ENCODE data around the gene FBXO39. TPM values are rescaled to one million over a fixed set of nuclear protein-coding genes. Genes with fewer than 3 reads are reported as not detected.
"Not testable (repeated sequence)": the region's sequence is repeated elsewhere in the genome, so short reads cannot be mapped to it uniquely, and the experiment has no call there.

FBXO39 gene
- total RNA-seq, 1 donor from 2014 or later: not detected

DNA sequence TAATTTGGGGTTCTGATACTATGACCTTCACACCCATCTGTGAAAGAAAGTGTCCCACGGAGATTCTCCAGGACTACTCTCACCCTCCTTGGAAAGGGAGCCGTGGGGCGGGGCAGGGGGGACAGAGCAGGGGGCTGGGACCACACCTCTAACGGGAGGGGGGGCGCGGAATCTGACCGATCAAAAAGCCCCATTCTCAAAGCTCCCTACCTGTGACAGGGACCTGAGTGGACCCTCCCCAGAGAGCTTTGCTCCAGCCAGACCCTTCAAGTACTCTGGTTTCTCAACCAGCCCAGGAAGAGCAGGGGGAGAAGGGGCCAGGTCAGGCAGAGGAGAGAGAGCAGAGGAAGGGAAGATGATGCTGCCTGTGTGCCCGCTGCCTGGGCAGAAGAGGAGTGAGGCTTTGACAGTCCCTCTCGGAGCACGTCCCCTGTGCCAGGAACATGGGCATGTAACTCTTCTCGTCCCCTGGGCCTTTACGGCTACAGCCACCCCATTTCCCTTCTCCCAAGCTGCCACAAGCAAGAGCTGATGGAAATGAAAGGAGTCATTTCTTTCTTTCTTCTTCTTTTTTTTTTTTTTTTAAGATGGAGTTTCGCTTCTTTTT, 19.5 kb upstream of the FBXO39 start:
- H3K27ac Mint-ChIP-seq (ENCODE audit: unreplicated experiment): no peak overlapping the region
- H3K4me3 Mint-ChIP-seq (ENCODE audit: unreplicated experiment): no peak overlapping the region
- peaks cover 2% of the 10 kb centered on the region for H3K27me3 Mint-ChIP-seq (ENCODE audit: unreplicated experiment)
- no peak for DNase-seq
- H3K4me1 Mint-ChIP-seq (ENCODE audit: low read depth, unreplicated experiment): no peaks in the 10 kb centered on the region
- no peaks in the 10 kb centered on the region for H3K9me3 Mint-ChIP-seq (ENCODE audit: unreplicated experiment)
- TF ChIP-seq, protein P1, sequence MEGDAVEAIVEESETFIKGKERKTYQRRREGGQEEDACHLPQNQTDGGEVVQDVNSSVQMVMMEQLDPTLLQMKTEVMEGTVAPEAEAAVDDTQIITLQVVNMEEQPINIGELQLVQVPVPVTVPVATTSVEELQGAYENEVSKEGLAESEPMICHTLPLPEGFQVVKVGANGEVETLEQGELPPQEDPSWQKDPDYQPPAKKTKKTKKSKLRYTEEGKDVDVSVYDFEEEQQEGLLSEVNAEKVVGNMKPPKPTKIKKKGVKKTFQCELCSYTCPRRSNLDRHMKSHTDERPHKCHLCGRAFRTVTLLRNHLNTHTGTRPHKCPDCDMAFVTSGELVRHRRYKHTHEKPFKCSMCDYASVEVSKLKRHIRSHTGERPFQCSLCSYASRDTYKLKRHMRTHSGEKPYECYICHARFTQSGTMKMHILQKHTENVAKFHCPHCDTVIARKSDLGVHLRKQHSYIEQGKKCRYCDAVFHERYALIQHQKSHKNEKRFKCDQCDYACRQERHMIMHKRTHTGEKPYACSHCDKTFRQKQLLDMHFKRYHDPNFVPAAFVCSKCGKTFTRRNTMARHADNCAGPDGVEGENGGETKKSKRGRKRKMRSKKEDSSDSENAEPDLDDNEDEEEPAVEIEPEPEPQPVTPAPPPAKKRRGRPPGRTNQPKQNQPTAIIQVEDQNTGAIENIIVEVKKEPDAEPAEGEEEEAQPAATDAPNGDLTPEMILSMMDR (IDR thresholded peaks at IDR 0.05; ENCODE audit: partially characterized antibody, unreplicated experiment): no peak
- no peaks in the 10 kb centered on the region for H3K36me3 Mint-ChIP-seq (ENCODE audit: unreplicated experiment)

DNA sequence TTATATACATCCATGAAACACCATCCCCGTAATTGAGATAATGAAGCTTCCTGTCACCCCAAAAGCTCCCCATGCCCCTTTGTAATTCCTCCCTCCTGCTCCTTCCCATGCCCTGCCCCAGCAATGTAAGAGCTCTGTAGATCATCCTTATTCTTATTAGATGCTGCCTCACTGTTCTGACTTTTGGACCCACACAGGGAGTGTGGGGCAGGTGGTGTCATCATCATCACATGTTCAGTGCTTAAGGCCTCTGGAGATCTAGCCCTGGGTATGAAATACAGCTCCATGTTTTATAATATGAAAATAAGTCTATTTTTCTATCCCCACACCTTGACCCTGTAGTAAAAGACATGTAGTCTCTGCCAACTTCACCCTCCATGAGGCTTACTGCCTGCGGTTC, 18.3 kb upstream of the FBXO39 start:
- no peak overlapping the region for H3K27ac Mint-ChIP-seq (ENCODE audit: unreplicated experiment)
- H3K4me1 Mint-ChIP-seq (ENCODE audit: low read depth, unreplicated experiment): no peaks in the 10 kb centered on the region
- no peak overlapping the region for H3K4me3 Mint-ChIP-seq (ENCODE audit: unreplicated experiment)
- TF ChIP-seq, protein P1 (IDR thresholded peaks at IDR 0.05; ENCODE audit: partially characterized antibody, unreplicated experiment): no peak
- H3K36me3 Mint-ChIP-seq (ENCODE audit: unreplicated experiment): no peaks in the 10 kb centered on the region
- peaks cover 2% of the 10 kb centered on the region for H3K27me3 Mint-ChIP-seq (ENCODE audit: unreplicated experiment)
- H3K9me3 Mint-ChIP-seq (ENCODE audit: unreplicated experiment): no peaks in the 10 kb centered on the region
- no peak for DNase-seq

DNA sequence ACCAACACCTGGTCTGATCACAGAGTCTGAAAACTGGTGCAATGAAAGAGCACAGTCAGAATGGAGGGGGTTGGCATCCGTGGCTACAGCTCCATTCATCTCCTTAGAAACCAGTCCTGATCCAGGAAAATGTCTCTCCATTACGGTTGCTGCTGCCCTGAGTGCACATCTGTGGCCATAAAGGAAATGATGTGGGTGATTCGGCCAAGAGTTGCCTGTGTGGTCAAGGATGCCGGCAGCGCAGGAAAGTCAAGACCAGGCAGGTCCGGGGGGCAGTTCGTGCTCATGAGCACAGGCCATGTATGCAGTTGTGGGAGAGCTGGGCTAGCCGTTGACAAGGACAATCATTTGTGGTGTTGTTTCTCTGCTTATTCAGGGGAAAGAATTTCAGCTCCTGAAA, 14.2 kb upstream of the FBXO39 start:
- Mint-ChIP-seq H3K27ac (ENCODE audit: unreplicated experiment) (no peak overlapping the region), H3K4me1 (ENCODE audit: low read depth, unreplicated experiment) (no peaks in the 10 kb centered on the region), H3K36me3 (ENCODE audit: unreplicated experiment) (no peaks in the 10 kb centered on the region), H3K4me3 (ENCODE audit: unreplicated experiment) (no peak overlapping the region), H3K27me3 (ENCODE audit: unreplicated experiment) (peaks cover 2% of the 10 kb centered on the region), H3K9me3 (ENCODE audit: unreplicated experiment) (no peaks in the 10 kb centered on the region)
- TF ChIP-seq, protein P1 (IDR thresholded peaks at IDR 0.05; ENCODE audit: partially characterized antibody, unreplicated experiment): no peak
- no peak for DNase-seq

DNA sequence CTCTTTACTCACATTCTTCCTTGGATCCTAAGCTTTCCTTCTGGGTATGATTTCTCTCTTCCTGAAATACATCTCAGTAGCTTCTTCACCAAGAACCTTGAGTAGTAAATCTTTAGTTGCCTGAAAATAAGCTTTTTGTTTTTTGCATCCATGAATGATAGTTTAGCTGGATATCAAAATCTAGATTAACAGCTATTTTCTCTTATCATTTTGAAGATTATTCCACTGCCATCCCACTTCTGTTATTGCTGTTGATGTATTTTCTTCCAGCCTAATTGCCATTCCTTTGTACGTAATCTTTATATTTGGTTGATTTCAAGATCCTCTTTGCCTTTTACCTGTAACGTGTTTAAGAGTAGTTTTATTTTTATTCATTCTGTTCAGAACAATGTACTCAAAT, 7.6 kb upstream of the FBXO39 start:
- TF ChIP-seq, protein P1 (IDR thresholded peaks at IDR 0.05; ENCODE audit: partially characterized antibody, unreplicated experiment): no peak
- Mint-ChIP-seq H3K4me3 (ENCODE audit: unreplicated experiment) (no peak overlapping the region), H3K27ac (ENCODE audit: unreplicated experiment) (no peak overlapping the region), H3K4me1 (ENCODE audit: low read depth, unreplicated experiment) (no peaks in the 10 kb centered on the region), H3K36me3 (ENCODE audit: unreplicated experiment) (peaks cover 4% of the 10 kb centered on the region), H3K9me3 (ENCODE audit: unreplicated experiment) (no peaks in the 10 kb centered on the region), H3K27me3 (ENCODE audit: unreplicated experiment) (no peaks in the 10 kb centered on the region)
- DNase-seq: no peak

DNA sequence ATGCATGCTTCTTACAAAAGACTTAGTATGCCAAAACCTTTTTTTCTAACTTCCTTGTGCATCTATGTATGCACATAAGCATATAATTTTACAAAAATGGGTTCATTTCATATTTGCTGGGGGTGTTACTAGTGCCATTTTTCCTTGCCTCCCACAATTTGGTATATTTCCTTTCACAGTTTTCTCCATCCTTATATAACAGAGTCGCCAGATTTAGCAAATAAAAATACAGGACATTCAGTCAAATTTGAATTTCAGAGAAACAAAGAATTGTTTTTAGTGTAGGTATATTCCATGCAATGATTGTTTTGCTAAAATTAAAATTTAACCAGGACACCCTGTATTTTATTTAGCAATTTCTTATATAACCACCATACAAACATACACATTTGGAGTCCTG, 4.0 kb upstream of the FBXO39 start:
- Mint-ChIP-seq H3K36me3 (ENCODE audit: unreplicated experiment) (peaks cover 12% of the 10 kb centered on the region), H3K4me1 (ENCODE audit: low read depth, unreplicated experiment) (no peaks in the 10 kb centered on the region), H3K4me3 (ENCODE audit: unreplicated experiment) (no peak overlapping the region), H3K27ac (ENCODE audit: unreplicated experiment) (no peak overlapping the region), H3K27me3 (ENCODE audit: unreplicated experiment) (peaks cover 4% of the 10 kb centered on the region), H3K9me3 (ENCODE audit: unreplicated experiment) (peaks cover 3% of the 10 kb centered on the region)
- TF ChIP-seq, protein P1 (IDR thresholded peaks at IDR 0.05; ENCODE audit: partially characterized antibody, unreplicated experiment): no peak
- DNase-seq: no peak

DNA sequence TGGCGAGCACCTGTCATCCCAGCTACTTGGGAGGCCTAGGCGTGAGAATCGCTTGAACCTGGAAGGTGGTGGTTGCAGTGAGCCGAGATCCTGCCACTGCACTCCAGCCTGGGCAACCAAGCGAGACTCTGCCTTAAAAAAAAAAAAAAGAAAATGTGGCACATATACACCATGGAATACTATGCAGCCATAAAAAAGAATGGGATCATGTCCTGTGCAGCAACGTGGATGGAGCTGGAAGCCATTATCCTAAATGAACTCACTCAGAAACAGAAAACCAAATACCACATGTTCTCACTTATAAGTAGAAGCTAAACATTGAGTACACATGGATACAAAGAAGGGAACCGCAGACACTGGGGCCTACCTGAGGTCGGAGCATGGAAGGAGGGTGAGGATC, 1.1 kb upstream of the FBXO39 start:
- not testable (repeated sequence) for H3K27ac Mint-ChIP-seq (ENCODE audit: unreplicated experiment); H3K4me1 Mint-ChIP-seq (ENCODE audit: low read depth, unreplicated experiment); H3K27me3 Mint-ChIP-seq (ENCODE audit: unreplicated experiment); H3K9me3 Mint-ChIP-seq (ENCODE audit: unreplicated experiment); H3K4me3 Mint-ChIP-seq (ENCODE audit: unreplicated experiment); DNase-seq
- H3K36me3 Mint-ChIP-seq (ENCODE audit: unreplicated experiment): peaks cover 12% of the 10 kb centered on the region

Measured in glutamatergic neuron (in vitro differentiated cells).